D721Med (cell line): ENCODE measurements around the gene LRRC31.

Experiments
- DNase-seq: peaks from one replicate; pipeline ENCODE4 v3.0.0; 2011; ENCODE audit warnings: low spot score; ENCODE audit not compliant: insufficient read length
- FAIRE-seq: peaks from 2 replicates; lab custom pipeline; 2011; peaks lifted over from hg19 to GRCh38; lab: Jason Lieb, UNC
- CTCF ChIP-seq: IDR thresholded peaks from 2 replicates; pipeline ENCODE4 v1.5.1; 2012; ENCODE audit warnings: mild to moderate bottlenecking, control low read depth; ENCODE audit not compliant: insufficient read depth; ENCODE audit errors: missing control alignments

Gene LRRC31

GRCh38 chr3:169847896-169848295 lies 21.8 kb downstream of the LRRC31 start:
- no peak for FAIRE-seq
- TF ChIP-seq CTCF, result no peak
- DNase-seq, result no peak

- no peak for TF ChIP-seq CTCF
- DNase-seq, result no peak
- FAIRE-seq, result no peak
These were observed 23.1 kb downstream of the LRRC31 start for GRCh38 chr3:169846458-169847193.

DNA sequence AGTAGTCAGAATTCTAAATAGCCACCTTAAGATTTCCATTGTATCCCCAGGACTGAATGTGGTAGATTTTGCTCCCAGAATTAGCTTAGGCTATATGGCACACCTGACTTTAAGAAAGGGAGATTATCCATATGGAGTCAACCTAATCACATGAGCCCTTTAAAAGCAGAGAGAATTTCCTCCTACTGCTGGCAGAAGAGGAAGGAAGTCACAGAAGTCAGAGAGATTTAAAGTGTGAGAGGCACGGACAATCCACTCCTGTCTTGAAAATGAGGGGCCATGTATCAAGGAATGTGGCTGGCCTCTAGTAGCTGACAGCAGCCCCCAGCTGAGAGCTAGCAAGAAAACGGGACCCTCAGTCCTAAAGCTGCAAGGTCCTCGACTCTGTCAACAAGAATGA lies 26.8 kb downstream of the LRRC31 start:
- FAIRE-seq, result no peak

DNA sequence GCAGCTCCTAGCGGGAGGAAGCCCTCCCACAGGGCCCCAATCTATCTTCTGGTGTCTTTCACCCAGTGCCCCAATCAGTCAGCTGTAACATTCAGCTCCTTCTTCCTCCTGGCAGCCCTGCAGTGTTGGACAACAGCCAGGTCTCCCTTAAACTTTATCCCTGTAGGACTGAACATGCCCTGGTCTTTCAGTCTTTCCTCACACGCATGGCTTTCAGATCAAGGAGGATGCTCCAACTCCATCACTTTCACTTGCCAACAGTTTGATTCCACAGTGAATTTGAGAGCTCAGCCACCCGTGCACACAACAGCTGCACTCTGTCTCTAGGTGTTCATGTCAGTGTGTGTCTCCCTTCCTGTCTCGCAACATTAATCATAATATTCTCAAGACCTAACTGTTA lies 28.6 kb downstream of the LRRC31 start:
- no peak for FAIRE-seq
- TF ChIP-seq CTCF, result no peak
- DNase-seq, result no peak

More for the DNA sequence above, 26.8 kb downstream of the LRRC31 start:
- TF ChIP-seq CTCF, result no peak
- no peak for DNase-seq

- no peak for TF ChIP-seq CTCF
- FAIRE-seq, result no peak
- no peak for DNase-seq
These were observed 31.2 kb downstream of the LRRC31 start for GRCh38 chr3:169838511-169839030.

GRCh38 chr3:169836942-169837275 lies 32.8 kb downstream of the LRRC31 start:
- FAIRE-seq (no peak), DNase-seq (no peak)
- TF ChIP-seq CTCF, result no peak
